Immature natural killer cell (primary cell): Measurements from ENCODE around the gene ANKRD34A. TPM values are rescaled to one million over a fixed set of nuclear protein-coding genes. Genes with fewer than 3 reads are reported as not detected.

Experiments used
- DNase-seq, 3 donors: peaks; one replicate each; pipeline ENCODE4 v3.0.0; 2022; ENCODE audit warnings: mixed read lengths in 1 of 3
- H3K27ac Mint-ChIP-seq, 6 donors: one replicate each; pipeline ENCODE4 v1.8.0; 2020; ENCODE audit warnings: mixed read lengths in 6 of 6, mild to moderate bottlenecking in 5 of 6, inconsistent platforms in 4 of 6, moderate library complexity in 3 of 6
- H3K27me3 Mint-ChIP-seq, 3 donors: one replicate each; pipeline ENCODE4 v1.8.0; 2020 to 2021; ENCODE audit warnings: low read depth in 3 of 3, mild to moderate bottlenecking in 3 of 3, mixed read lengths in 3 of 3, moderate library complexity in 3 of 3, inconsistent platforms in 1 of 3
- H3K36me3 Mint-ChIP-seq, 3 donors: one replicate each; pipeline ENCODE4 v1.8.0; 2020; ENCODE audit warnings: mixed read lengths in 3 of 3, inconsistent platforms in 2 of 3, mild to moderate bottlenecking in 2 of 3
- H3K4me1 Mint-ChIP-seq, 2 donors: one replicate each; pipeline ENCODE4 v1.8.0; 2020; ENCODE audit warnings: inconsistent platforms in 2 of 2, mild to moderate bottlenecking in 2 of 2, mixed read lengths in 2 of 2, moderate library complexity in 1 of 2
- H3K4me3 Mint-ChIP-seq, 5 donors: one replicate each; pipeline ENCODE4 v1.8.0; 2020; ENCODE audit warnings: mild to moderate bottlenecking in 5 of 5, mixed read lengths in 5 of 5, inconsistent platforms in 3 of 5, moderate library complexity in 3 of 5
- H3K9me3 Mint-ChIP-seq, 6 donors: one replicate each; pipeline ENCODE4 v1.8.0; 2020; ENCODE audit warnings: mild to moderate bottlenecking in 6 of 6, mixed read lengths in 6 of 6, inconsistent platforms in 4 of 6, moderate library complexity in 3 of 6
- polyA plus RNA-seq, 3 donors: library from polyadenylated mRNA; unstranded; fragments of 300-500 nt; fragmentation: Illumina TruSeq; gene quantifications; one replicate each; pipeline ENCODE4 v1.2.3, GENCODE V29; 2021

ANKRD34A gene
- polyA plus RNA-seq, 3 donors from 2014 or later, result 0.11 to 0.55 TPM; not detected in 1

DNA sequence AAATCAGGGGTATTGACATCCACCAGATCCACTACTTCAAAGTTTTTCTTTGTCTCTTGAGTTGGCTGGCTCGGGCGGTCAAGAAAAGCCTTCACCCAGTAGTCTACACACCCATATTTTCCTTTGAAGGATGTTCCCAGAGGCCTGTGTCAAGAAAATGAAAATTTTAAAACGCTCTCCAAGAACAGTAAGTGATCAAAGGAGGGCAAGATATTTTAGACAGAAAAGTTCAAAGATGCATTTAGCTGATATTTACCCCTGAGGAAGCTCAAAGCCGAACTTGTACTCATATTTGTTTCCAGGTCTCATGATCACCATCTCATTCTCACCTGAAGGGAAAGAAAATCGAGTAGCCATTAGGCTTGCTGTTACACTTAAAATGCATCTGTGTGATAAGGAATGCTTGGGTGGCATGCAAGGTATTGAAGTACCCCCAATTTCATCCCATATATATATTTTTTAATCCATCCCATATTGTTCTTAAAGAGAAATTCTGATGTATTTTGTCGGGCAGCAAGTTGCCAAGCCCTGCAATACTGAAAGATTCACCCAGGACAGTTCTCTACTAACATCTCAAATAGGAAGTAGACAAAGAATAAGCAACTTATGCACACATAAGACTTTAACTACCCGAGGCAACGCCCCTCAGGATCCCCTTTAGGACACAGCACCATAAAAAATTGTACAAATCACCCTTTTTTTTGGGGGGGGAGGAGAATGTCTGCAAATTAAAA, 30.9 kb upstream of the ANKRD34A start:
- DNase-seq, result no peak

DNA sequence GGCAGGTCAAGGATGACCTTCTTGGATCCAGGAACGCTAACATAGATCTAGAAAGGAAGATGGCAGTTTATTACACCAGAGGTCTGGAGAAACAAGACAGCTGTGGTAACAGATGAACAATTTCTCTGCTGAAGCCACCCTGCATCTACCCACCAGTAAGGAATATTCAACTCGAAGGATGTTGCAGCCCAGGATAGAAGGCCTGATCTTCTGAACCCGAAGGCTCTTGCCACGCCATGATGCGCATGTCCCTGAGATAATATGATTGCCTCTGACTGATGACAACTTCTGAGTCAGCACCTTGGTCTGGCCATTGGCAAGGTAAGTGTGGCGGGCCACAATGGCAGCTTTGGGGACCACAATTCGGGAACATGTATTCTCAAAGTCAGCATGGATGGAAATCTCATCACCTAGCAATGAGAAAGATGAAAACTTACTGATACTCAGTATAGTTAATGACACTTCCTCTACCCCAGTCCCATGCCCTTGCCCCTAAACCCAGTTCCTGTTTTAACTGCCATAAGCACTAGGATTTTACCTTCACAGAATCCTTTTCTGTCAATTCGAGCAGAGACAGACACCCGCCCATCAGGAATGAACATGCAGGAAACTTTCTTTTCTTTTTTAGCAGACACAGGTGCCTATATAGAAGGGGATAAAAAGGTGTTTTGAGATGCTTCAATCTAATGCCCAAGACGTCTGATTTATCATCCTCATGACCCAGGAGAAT, 30.2 kb upstream of the ANKRD34A start:
- H3K4me3 Mint-ChIP-seq, result peak overlapping the region; percentile 97 to 100 (median 98)
- H3K36me3 Mint-ChIP-seq, result peaks cover 50 to 52% (median 50%) of the 10 kb centered on the region in 3 donors
- peaks cover 8 to 29% (median 12%) of the 10 kb centered on the region in 3 donors for H3K27me3 Mint-ChIP-seq
- H3K27ac Mint-ChIP-seq, result peak overlapping the region; percentile 95 to 98 (median 96)
- H3K9me3 Mint-ChIP-seq, result peaks cover 0 to 13% (median 3%) of the 10 kb centered on the region in 6 donors
- H3K4me1 Mint-ChIP-seq, result peaks cover 65% of the 10 kb centered on the region in 2 donors
- peak in 1 of 3 donors; percentile 8 for DNase-seq

More for the DNA sequence above, 30.9 kb upstream of the ANKRD34A start:
- Mint-ChIP-seq H3K4me1 (peaks cover 70 to 71% of the 10 kb centered on the region in 2 donors), H3K27me3 (peaks cover 8 to 29% (median 12%) of the 10 kb centered on the region in 3 donors), H3K4me3 (peak overlapping the region; percentile 97 to 100 (median 98)), H3K9me3 (peaks cover 0 to 12% (median 3%) of the 10 kb centered on the region in 6 donors), H3K36me3 (peaks cover 50 to 52% (median 50%) of the 10 kb centered on the region in 3 donors), H3K27ac (peak overlapping the region; percentile 95 to 98 (median 96))

DNA sequence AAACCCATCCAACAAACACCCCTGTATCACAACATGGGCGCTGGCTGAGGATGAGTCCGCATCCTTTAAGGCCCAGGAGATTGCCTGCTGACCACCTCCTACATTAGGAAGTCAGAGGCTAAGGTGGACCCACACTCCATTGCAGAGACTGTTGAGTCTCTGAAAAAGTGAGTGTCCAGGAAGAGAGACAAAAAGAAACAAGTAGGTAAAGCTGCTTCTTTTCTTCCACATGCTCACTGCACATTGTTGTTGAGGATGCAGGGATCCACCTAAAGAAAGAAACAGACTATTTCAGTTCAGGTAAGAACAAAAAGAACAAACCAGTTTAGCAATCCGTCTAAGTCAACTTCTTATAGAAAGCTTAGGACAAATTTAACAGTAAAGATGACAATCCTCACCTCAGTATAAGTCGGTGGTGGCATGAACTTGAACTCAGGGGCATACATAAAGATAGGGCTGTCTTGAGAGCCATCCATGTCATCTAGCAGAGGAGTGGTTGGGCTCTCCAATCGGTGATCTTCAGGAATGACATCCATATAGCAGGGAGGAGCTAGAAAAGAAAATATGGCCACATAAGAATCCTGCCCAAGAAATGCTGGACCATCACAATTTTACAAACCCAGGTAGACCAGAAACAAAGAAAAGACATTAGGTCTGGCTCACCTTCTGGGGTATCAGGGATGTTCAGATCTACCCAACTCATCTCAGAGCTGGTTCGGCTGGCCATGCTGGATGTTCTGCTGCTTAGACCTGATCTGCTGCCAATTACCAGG, 29.4 kb upstream of the ANKRD34A start:
- Mint-ChIP-seq H3K9me3 (peaks cover 0 to 13% (median 3%) of the 10 kb centered on the region in 6 donors), H3K4me3 (peak overlapping the region; percentile 97 to 100 (median 98)), H3K27me3 (peaks cover 8 to 30% (median 12%) of the 10 kb centered on the region in 3 donors), H3K36me3 (peaks cover 50 to 52% (median 50%) of the 10 kb centered on the region in 3 donors), H3K27ac (peak overlapping the region; percentile 95 to 98 (median 96)), H3K4me1 (peaks cover 58 to 59% of the 10 kb centered on the region in 2 donors)
- peak in 1 of 3 donors; percentile 6 for DNase-seq

DNA sequence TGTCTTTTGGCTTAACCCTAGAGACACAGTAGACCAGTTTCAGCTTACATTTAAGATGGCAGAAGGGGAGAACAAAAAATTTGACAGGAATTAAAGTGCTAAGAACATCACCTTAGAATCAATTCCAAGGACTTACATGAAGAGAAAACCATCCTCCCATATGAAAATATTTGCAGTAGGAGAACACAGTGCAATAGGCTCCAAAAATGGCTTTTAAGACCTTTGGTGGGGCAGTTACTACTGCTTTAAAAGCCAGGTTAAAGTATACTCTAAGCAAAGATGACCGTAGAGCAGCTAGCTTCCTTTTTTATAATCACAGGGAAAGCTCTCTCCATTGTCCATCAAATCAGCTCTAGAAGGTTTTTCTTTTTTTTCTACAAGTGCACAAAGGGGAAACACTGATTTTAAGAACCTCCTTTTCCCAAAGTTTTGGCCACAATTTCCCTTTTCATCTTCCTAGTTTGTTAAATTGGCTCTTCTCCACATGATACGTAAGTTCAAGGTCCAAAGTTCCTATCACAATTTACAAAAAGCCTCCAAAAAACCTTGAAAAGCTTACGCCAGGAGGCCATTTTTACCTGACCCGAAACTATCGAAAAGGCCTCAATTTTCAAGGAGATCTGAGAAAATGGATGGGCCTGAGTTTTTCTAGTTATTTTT, 28.7 kb upstream of the ANKRD34A start:
- H3K27ac Mint-ChIP-seq, result peak overlapping the region; percentile 95 to 98 (median 96)
- H3K36me3 Mint-ChIP-seq, result peaks cover 50 to 52% (median 50%) of the 10 kb centered on the region in 3 donors
- no peak for DNase-seq
- H3K9me3 Mint-ChIP-seq, result peaks cover 0 to 13% (median 3%) of the 10 kb centered on the region in 6 donors
- H3K27me3 Mint-ChIP-seq, result peaks cover 8 to 32% (median 12%) of the 10 kb centered on the region in 3 donors
- peak overlapping the region; percentile 97 to 100 (median 98) for H3K4me3 Mint-ChIP-seq
- H3K4me1 Mint-ChIP-seq, result peaks cover 55 to 58% of the 10 kb centered on the region in 2 donors

DNA sequence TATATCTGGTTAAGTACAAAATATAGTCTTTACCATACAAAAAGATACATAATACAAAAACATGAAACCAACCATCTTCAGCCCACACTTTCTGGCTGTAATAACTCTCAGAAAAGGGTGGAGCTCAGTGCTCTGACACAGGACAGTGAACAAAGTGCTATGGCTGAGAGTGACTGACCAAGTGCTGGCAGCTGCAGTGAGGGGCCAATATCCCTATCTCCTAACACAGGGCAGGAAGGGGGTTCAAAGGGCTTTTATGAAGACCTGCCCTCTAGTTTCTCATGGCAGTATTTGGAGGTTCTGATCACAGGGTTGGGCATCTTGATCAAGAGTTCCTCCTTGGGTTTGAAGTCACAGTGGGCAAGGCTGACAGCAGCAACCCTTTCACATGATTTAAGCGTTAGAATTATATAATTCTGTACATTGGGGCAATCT, 28.1 kb upstream of the ANKRD34A start:
- peak in 1 of 3 donors; percentile 5 for DNase-seq
- H3K36me3 Mint-ChIP-seq, result peaks cover 50 to 52% (median 50%) of the 10 kb centered on the region in 3 donors

DNA sequence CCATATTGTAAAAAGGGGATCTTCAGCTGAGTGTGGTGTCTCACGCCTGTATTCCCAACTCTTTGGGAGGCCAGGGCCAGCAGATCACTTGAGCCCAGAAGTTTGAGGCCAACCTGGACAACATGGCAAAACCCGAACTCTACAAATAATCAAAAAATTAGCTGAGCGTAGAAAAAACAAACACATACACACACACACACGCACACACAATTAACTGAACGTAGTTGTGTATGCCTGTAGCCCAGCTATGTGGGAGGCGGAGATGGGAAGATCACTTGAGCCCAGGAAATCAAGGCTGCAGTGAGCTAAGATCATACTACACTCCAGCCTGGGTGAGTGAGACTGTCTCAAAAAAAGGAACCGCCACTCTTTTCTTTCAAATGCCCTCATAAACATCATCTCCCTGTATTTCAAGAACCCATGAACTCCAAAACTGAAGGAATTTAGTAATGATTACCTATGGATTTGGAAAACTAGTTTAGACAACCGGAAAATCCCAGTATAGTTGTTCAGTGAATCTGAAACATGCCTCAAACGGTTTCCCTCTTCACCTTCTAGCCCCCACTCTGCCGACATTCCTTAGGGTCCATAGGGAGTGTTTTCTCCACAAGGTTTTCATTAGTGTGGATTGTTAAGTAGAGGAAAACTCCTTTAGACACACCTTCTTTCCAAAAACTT, 27.5 kb upstream of the ANKRD34A start:
- Mint-ChIP-seq H3K36me3 (peaks cover 50 to 52% (median 50%) of the 10 kb centered on the region in 3 donors), H3K27ac (peak overlapping the region; percentile 95 to 98 (median 96)), H3K27me3 (peaks cover 8 to 32% (median 10%) of the 10 kb centered on the region in 3 donors), H3K4me1 (peaks cover 46 to 56% of the 10 kb centered on the region in 2 donors), H3K4me3 (peak overlapping the region; percentile 97 to 100 (median 98)), H3K9me3 (peaks cover 0 to 13% (median 3%) of the 10 kb centered on the region in 6 donors)
- DNase-seq, result peak in 1 of 3 donors; percentile 7

More for the DNA sequence above, 28.1 kb upstream of the ANKRD34A start:
- H3K4me3 Mint-ChIP-seq, result peak overlapping the region; percentile 97 to 100 (median 98)
- H3K27me3 Mint-ChIP-seq, result peaks cover 8 to 32% (median 14%) of the 10 kb centered on the region in 3 donors
- peaks cover 51 to 58% of the 10 kb centered on the region in 2 donors for H3K4me1 Mint-ChIP-seq
- peaks cover 0 to 13% (median 3%) of the 10 kb centered on the region in 6 donors for H3K9me3 Mint-ChIP-seq
- peak overlapping the region; percentile 95 to 98 (median 96) for H3K27ac Mint-ChIP-seq

DNA sequence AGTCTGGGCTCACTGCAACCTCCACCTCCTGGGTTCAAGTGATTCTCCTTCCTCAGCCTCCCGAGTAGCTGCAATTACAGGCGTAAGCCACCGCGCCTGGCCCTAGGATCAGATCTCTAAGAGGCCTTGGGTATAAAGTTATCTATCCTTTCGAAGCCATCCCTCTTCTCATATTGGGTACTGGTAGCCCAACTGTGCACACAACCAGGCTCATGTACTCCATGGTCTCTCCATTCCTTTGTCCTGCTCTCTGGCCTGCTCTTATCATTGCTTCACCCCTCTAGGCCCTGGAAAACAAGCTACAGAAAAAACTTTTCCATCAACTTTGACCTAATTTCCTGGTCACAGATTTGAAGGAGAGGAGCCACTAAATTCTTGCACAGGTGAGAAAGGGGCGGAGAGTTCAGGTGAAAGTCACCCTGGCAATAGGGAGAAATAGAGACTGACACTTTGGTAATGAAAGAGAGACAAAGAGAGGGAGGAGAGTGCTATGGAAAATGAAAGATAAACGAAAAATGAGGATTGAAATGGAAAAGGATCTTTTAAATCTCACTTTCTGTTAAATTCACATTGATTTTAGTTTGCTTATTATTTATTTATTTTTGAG, 26.0 kb upstream of the ANKRD34A start:
- H3K9me3 Mint-ChIP-seq, result peaks cover 0 to 13% (median 3%) of the 10 kb centered on the region in 6 donors
- H3K4me3 Mint-ChIP-seq, result peak overlapping the region in 3 of 5 donors; percentile 42 to 98 (median 97)
- H3K4me1 Mint-ChIP-seq, result peaks cover 55 to 66% of the 10 kb centered on the region in 2 donors
- H3K36me3 Mint-ChIP-seq, result peaks cover 38 to 39% (median 39%) of the 10 kb centered on the region in 3 donors
- peak in 1 of 3 donors; percentile 6 for DNase-seq
- peaks cover 4 to 33% (median 8%) of the 10 kb centered on the region in 3 donors for H3K27me3 Mint-ChIP-seq
- peak overlapping the region in 5 of 6 donors; percentile 54 to 96 (median 89) for H3K27ac Mint-ChIP-seq

DNA sequence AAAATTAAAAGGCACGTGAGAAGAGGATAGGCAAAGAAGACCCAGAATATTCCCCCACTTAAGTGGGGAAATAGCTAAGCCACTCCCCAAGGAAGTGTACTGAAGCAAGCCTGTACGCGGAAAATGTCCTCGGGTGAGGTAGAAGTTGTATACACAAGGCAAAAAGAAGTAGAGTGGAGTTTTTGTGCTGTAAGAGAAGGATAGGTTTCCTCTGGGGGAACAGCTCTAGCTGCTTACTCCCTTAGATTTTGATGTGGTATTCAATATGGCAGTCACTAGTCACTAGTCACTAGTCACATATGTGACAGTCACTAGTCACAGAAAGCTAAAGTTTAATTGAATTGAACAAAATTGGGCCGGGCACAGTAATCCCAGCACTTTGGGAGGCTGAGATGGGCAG, 24.4 kb upstream of the ANKRD34A start:
- Mint-ChIP-seq H3K27ac (peak overlapping the region; percentile 5 to 84 (median 74)), H3K36me3 (peaks cover 22 to 23% (median 23%) of the 10 kb centered on the region in 3 donors), H3K4me3 (no peak overlapping the region), H3K4me1 (peaks cover 64 to 76% of the 10 kb centered on the region in 2 donors), H3K9me3 (peaks cover 0 to 10% (median 0%) of the 10 kb centered on the region in 6 donors), H3K27me3 (peaks cover under 1 to 21% (median 4%) of the 10 kb centered on the region in 3 donors)
- no peak for DNase-seq

DNA sequence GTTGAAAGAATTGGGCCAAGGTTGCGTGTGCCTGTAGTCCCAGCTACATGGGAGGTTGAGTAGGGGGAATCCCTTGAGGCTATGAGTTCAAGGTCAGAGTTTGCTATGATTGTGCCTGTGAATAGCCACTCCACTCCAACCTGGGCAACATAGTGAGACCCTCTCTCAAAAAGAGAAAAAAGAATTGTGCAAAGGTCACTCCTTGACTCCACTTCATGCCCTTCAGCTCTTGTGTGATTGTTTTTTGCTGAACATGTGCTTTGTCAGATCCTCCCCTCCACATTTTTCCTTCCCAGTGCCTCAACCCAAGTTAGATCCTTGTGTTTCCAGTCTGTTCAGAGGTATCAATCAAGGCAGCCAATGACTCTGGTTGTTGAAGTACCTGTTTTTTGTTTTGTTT, 23.6 kb upstream of the ANKRD34A start:
- Mint-ChIP-seq H3K36me3 (peaks cover 14 to 15% (median 15%) of the 10 kb centered on the region in 3 donors), H3K9me3 (peaks cover 0 to 8% (median 0%) of the 10 kb centered on the region in 6 donors), H3K27me3 (peaks cover 0 to 18% (median 4%) of the 10 kb centered on the region in 3 donors), H3K27ac (peak overlapping the region in 5 of 6 donors; percentile 34 to 77 (median 71)), H3K4me1 (peaks cover 63 to 76% of the 10 kb centered on the region in 2 donors), H3K4me3 (no peak overlapping the region)
- no peak for DNase-seq

DNA sequence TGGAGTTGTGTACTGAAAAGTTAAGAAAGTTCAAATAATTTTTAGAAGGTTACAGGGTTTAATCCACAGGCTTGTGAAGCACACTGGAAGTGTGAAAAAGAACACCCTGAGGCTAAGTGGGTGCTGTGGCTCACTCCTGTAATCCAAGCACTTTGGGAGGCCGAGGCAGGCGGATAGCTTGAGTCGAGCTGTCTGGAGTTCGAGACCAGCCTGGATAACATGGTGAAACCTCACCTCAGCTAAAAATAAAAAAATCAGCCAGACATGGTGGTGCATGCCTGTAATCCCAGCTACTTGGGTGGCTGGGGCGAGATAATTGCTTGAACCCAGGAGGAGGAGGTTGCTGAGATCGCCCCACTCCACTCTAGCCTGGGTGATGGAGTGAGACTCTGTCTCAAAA, 22.2 kb upstream of the ANKRD34A start:
- H3K27me3 Mint-ChIP-seq, result peaks cover 0 to 10% (median 4%) of the 10 kb centered on the region in 3 donors
- peaks cover under 1 to 1% (median under 1%) of the 10 kb centered on the region in 3 donors for H3K36me3 Mint-ChIP-seq
- H3K4me3 Mint-ChIP-seq, result no peak overlapping the region
- H3K9me3 Mint-ChIP-seq, result peaks cover 0 to 3% (median 0%) of the 10 kb centered on the region in 6 donors
- DNase-seq, result no peak
- H3K27ac Mint-ChIP-seq, result peak overlapping the region in 1 of 6 donors; percentile 17
- peaks cover 49 to 76% of the 10 kb centered on the region in 2 donors for H3K4me1 Mint-ChIP-seq
